Peyer's patch (tissue), 4 donors: ENCODE data around the gene ANO8.

Experiments
- POLR2A ChIP-seq, 2 donors: fragments of 450-650 bp; IDR thresholded peaks; one replicate each; pipeline ENCODE4 v1.5.1; 2017; ENCODE audit warnings: antibody characterized with exemption in 2 of 2, mild to moderate bottlenecking in 2 of 2, moderate library complexity in 2 of 2
- TF ChIP-seq, protein P1 (sequence below), 6 experiments: fragments of 450-650 bp in 4 of 6; fragments of 200-600 bp in 2 of 6; sonication (generic) in 1 of 6; IDR thresholded peaks; one replicate each; pipeline ENCODE4 v1.5.1; 2017 to 2019; ENCODE audit warnings: antibody characterized with exemption in 6 of 6, mild to moderate bottlenecking in 3 of 6, moderate library complexity in 1 of 6

DNA sequence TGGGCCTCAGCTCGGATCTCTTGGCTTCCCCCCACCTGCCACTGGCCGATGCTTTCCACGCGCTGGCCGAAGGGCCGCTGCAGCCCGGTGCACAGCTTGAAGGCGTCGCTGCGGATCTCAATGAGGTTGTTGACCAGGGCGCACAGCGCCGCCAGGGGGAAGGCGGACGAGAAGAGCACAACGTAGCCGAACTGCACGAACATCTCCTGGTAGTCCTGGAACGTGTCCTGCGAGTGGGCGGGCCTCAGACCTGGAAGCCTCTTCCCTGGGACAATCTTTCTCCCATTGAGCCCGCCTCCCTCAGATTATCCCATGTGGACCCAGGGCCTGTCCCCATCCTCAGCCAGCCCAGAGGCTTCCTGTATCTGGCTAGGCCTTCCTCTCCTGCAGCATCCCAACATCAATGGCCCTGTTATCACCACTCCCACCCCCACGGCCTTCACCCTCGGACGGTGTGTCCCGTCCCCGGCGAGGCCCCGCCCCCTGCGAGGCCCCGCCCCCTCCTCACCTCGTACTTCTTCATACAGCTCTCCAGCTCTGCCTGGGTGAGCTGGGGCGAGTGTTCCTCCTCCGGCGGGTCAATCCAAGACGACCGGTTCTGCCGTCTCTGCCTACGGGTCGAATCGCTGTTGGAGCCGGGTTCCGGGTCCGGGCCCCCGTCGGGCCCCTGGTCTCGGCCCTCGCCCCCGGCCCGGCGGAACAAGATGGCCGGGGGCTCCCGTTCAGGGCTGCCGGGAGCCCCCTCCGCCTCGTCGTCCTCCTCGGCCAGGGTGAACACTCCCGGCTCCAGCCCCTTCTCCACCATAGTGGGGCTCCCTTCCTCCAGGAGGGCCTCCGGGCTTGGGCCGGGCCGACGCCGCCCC is 6.8 kb downstream of the ANO8 start:
- TF ChIP-seq, protein P1, sequence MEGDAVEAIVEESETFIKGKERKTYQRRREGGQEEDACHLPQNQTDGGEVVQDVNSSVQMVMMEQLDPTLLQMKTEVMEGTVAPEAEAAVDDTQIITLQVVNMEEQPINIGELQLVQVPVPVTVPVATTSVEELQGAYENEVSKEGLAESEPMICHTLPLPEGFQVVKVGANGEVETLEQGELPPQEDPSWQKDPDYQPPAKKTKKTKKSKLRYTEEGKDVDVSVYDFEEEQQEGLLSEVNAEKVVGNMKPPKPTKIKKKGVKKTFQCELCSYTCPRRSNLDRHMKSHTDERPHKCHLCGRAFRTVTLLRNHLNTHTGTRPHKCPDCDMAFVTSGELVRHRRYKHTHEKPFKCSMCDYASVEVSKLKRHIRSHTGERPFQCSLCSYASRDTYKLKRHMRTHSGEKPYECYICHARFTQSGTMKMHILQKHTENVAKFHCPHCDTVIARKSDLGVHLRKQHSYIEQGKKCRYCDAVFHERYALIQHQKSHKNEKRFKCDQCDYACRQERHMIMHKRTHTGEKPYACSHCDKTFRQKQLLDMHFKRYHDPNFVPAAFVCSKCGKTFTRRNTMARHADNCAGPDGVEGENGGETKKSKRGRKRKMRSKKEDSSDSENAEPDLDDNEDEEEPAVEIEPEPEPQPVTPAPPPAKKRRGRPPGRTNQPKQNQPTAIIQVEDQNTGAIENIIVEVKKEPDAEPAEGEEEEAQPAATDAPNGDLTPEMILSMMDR (IDR thresholded peaks at IDR 0.05), result peak in 4 of 6 experiments; percentile 35 to 72 (median 66)
- peak; percentile 50 to 84 for TF ChIP-seq POLR2A (IDR thresholded peaks at IDR 0.05)
